ENCODE results near the gene C1QTNF9B.

C1QTNF9B gene

GRCh38 chr13:23859455-23859854 lies 37.8 kb downstream of the C1QTNF9B start:
- DNase-seq = no peak

DNA sequence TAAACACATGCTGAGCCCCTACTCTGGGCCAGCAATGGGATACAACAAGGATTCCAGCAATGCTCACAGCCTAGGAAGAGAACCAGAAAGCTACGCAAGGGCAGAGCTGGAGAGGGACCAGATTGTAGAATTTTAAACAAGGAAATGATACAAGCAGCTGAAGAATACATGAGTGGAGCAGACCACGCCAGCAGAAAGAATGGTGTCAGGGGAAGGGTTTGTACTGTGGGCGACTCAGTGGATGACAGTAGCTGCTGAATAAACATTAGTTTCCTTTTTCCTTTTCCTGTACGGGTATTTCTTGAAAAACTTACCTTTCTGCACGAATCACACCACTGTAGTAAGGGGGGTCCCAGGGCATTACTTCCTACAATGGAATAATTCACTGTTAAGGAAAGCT lies 38.8 kb downstream of the C1QTNF9B start:
- no peak for DNase-seq

DNA sequence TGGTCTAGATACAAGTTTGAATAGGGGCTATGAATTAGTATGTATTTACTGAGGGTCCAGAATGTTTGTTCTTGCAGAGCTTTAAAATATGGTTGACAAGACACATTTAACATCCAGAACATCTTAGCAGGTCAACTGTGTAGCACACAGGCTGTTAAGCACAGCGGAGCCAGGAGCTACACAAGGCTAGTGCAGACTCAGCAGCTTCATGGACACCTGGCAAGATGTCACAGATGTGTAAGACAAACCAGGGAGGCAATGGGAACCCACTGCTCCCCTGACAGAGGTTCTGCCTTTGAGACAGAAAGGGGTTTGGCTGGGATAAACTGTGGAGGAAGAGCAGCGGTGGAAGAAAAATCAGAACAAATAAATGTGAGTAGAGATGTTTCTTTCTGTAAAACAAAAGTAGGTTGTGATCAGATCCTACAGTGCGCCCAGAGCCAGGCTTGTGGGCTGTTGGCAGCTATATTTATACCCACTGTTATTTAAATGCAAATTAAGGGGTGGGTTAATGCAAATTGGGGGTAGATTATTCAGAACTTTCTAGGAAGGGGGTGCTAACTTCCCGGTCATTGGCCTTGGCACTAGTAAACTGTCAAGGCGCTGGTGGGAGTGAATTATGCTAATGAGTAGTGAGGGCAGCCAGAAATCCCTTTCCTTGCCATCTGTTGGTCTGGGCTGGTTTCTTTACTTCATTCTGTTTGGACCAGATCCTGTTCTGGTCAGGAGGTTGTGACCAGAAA lies 41.1 kb downstream of the C1QTNF9B start:
- peak in 12 of 56 donors; percentile 4 to 38 (median 14) for DNase-seq

- DNase-seq = no peak
Observed at GRCh38 chr13:23855360-23855759, 41.9 kb downstream of the C1QTNF9B start.

DNA sequence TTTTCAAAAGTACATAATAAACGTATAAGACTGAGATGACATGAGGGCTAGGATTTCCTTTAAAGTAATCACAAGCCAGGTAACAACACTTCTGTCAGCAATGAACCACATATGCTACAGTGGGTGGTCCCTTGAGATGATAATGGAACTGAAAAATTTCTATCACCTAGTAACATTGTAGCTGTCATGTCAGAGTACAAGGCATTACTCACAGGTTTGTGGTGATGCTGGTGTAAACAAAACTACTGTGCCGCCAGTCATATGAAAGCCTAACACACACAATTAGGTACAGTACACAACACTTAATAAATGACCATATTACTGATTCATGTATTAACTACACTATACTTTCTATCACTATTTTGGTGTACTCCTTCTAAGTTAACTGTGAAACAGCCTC lies 45.0 kb downstream of the C1QTNF9B start:
- DNase-seq = no peak

GRCh38 chr13:23851106-23851505 lies 46.2 kb downstream of the C1QTNF9B start:
- DNase-seq = no peak

- no peak for DNase-seq
Observed at GRCh38 chr13:23850134-23850533, 47.2 kb downstream of the C1QTNF9B start.

DNA sequence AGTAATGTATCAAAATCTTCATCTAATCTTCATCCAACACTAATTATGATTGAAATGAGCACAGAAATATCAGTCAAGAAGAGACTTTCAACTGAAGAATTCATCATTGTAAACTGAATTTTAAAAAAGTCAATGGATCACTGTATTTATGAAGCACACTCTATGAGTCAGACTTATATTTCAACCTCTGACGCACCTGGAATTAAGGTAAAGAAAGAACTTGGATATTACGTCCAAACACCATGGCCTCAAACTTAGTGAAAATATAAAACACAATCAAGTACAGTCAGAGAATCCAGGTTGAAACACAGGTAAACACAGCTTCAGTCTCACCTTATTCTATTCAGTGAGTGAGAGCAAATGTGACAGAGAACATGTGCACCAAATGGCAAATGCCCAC lies 47.6 kb downstream of the C1QTNF9B start:
- no peak for DNase-seq

DNA sequence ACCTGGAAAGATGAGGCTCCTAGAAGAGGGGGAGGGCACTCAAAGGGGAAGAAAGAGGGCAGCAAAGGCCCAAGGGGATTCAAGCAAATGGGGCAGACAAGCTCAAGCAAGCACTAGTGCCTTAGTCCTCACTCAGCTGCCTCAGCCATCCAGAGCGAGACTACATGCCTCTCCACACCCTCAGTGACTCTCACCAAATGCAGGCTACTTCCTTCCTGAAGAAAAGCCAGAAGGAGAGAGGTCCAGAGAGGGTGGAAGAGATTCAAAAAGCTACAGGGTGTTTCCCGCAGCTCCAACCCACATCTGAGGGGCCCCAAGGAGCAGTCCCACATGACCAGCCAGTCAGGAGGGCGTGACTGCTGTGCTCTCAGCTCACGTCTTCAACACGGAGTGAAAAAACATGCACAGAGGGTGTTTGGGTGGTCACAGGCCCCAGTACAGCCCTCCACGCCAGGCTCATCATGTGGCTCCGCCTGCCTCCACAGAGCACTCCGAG lies 48.6 kb downstream of the C1QTNF9B start:
- DNase-seq = no peak

- no peak for DNase-seq
Observed at GRCh38 chr13:23848019-23848418, 49.3 kb downstream of the C1QTNF9B start.

GRCh38 chr13:23847497-23847896 lies 49.8 kb downstream of the C1QTNF9B start:
- no peak for DNase-seq

GRCh38 chr13:23845105-23845725 lies 52.1 kb downstream of the C1QTNF9B start:
- no peak for DNase-seq

GRCh38 chr13:23844132-23844531 lies 53.2 kb downstream of the C1QTNF9B start:
- DNase-seq = no peak

DNA sequence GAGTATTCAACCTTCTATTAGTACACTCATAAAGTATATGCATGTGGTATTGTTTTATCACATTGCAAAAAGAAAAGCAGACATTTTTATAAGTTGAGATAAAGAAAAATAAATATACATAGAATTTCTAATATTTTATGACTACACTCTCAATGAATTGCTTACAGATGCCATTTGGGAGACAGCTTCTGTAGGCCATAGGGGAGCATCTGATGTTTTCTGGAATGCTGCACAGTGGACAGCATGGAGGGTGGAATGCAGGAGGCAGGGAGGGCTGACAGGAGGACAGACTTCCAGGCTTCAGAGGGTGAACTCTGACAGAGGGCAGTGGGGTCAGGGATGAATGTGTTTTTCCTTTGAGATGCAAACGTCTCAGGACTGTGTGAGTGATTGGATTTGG lies 53.9 kb downstream of the C1QTNF9B start:
- DNase-seq = no peak

DNA sequence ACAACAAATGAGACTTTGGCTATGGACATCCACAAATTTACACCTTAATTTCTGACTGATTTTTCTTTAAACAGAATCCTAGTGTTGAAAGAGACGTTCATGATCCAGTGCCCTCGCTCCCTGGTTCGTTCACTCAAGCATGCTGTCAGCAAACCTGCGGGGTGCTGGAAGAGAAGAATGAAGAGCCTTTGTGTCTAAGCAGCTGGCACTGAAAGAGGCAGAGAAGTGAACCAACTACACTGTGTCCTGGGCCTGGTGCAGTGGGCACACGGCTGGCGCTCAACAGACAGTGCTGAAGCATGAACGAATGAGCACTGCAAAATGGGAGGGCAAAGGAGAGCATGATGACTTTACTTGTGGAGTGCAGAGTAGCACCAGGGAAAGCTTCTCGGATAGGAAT lies 54.9 kb downstream of the C1QTNF9B start:
- DNase-seq = peak in 5 of 56 donors; percentile 7 to 29 (median 10)
